ENCODE results near the gene EDRF1.
"Not testable (repeated sequence)": the region's sequence is repeated elsewhere in the genome, so short reads cannot be mapped to it uniquely, and the experiment has no call there.

The EDRF1 gene

DNA sequence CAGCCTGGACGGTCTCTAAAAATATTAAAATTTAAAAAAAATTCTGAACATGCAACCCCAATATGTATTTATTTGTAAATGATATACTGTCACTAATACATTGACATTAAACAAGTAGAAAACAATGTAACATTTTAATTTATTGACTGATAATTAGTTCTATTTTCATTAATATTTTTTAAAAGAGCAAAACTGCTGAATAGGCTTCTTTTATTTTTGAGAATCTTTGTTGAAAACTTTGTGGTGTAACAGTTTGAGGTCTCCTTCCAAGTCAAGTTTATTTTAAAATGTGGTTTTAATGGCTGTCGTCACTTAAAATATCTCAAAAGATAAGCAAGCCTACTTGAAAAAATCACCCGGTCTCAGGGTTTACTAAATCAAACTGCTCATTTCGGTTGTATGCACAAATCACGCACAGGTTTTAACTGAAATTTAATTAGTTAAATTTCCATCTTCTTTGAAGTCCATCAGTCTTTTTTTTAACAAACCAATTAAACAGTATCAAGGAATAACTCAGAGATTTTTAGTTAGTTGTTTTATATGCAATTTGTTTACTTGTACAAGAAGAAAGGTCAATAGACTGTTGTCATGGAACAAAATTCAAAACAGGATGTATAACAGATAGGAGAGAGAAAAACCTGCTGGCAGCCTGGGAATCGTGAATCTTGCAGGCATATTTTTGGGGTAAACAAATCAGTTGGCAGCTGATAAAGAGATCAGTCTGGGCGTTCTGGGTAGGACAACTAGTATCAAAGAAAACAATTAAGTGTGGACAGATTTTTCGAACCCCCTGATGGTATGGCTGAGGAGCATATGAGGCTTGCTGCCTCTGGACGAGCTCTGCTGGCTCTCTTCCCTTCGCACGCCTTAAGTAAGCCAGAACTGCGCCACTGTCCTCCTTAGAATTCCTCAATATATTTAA is 9.7 kb upstream of the EDRF1 start:
- no peak for DNase-seq (ENCODE audit: low spot score)

GRCh38 chr10:125711110-125711750 is 8.3 kb upstream of the EDRF1 start:
- no peak for DNase-seq (ENCODE audit: low spot score)

GRCh38 chr10:125714728-125715127 is 4.8 kb upstream of the EDRF1 start:
- not testable (repeated sequence) for DNase-seq (ENCODE audit: low spot score)

GRCh38 chr10:125720002-125720382 is 483 bp downstream of the EDRF1 start:
- DNase-seq (ENCODE audit: low spot score) = no peak

DNA sequence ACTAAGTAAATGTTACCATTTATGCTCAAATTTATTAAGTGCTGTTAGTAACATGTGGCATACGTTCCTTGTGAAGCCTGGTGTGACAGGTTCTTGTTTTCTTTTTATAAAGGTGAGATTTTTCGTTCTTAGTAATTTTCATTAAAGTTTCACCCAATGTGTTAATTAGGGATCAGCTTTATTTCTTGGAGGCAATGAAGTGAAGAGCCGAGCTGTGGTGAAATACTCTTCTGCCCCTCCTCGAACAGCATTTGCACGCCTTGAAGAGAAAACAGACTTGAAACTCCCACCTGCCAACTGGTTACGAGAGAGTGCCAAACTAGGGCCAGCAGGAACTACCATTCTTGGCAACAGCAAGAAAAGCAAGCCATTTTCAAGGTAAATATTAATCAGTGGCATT is 1.5 kb downstream of the EDRF1 start:
- no peak for DNase-seq (ENCODE audit: low spot score)

DNA sequence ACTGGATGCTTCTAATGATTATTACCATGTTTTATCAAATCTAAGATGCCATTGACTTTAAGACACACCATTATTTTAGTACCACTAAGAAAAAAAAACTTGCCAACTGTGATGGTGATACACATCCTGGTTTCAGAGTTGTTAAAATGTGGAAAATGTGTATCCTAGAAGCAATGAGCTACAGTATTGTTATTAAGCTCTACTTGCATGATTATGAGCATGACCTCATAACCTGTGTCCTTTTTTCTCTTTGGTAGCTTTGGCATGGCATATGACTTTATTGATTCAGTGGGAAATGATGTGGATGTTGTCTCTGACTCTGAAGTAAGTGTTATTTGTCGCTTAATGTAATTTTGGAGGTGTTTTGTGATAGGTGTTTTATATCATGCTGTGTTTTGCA is 3.3 kb downstream of the EDRF1 start:
- DNase-seq (ENCODE audit: low spot score) = no peak

GRCh38 chr10:125726914-125727313 is 7.4 kb downstream of the EDRF1 start:
- no peak for DNase-seq (ENCODE audit: low spot score)

- no peak for DNase-seq (ENCODE audit: low spot score)
Measured at GRCh38 chr10:125727436-125727835, 7.9 kb downstream of the EDRF1 start.

- DNase-seq (ENCODE audit: low spot score) = no peak
Measured at GRCh38 chr10:125734148-125734547, 14.6 kb downstream of the EDRF1 start.

GRCh38 chr10:125734823-125735222 is 15.3 kb downstream of the EDRF1 start:
- DNase-seq (ENCODE audit: low spot score) = no peak

DNA sequence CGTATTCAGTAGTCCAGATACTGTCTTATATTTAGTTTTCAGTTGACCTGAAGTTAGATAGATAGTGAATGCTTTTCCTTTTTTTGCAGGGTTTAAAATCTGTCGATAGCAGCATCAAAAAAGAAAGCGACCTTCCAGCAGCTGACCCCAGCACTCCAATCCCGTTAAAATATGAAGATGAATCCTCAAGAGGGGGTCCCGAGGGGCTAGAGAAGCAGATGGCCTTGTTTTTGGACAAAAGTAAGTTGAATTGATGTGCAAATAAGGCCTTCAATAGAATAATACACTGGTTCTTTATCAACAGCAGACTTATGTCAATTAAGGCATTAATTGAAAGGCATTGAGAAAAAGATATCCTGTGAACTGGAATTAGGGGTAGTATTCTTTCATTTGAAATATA is 18.7 kb downstream of the EDRF1 start:
- no peak for DNase-seq (ENCODE audit: low spot score)

DNA sequence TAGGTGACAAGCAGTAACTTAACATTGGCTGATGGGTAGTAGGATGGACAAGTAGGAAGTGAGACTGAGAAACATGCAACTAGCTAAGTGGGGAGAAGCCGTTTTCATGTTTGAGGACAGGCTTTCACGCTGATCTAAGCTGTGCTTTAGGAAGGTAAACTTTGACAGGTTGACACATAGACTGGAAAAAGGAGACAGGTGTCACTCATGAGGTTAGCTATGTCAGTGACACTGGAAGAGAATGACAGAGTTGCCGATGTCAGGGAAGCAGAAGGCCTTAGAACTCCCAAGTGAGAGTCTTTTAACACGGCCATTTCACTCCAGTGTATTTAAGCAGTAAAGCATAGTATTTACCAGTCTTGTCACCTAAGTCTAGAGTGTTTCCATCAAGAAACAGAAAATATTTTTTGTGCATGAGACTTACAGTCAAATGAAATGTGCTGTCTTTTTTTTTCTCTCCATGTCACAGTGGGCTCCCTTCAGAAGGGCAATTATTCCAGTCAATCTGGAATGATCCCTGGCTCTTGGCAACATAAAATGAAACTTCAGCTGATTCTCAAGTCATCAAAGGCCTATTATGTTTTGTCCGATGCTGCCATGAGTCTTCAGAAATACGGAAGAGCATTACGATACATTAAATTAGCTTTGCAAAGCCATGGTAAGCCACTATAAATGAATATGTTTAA is 20.6 kb downstream of the EDRF1 start:
- no peak for DNase-seq (ENCODE audit: low spot score)

DNA sequence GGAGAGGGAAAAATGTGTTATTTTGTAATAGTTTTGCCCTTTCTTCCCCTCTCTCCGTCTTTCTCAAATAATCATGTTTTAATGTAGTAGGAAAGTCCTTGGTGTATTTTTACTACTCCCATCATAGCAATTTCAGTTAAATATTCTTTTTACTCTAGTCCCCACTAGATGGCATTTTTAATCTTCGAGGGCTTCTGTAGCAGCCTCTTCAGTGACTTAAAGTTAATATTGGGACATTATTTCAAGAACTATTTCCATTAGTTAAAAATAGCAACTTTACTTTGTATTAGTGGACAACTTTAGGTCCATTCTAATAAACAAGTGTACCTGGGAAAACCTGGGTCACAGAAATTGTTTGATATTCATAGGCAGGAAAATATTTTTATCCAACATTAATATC is 23.0 kb downstream of the EDRF1 start:
- no peak for DNase-seq (ENCODE audit: low spot score)

- DNase-seq (ENCODE audit: low spot score) = no peak
Measured at GRCh38 chr10:125744909-125745308, 25.4 kb downstream of the EDRF1 start.

DNA sequence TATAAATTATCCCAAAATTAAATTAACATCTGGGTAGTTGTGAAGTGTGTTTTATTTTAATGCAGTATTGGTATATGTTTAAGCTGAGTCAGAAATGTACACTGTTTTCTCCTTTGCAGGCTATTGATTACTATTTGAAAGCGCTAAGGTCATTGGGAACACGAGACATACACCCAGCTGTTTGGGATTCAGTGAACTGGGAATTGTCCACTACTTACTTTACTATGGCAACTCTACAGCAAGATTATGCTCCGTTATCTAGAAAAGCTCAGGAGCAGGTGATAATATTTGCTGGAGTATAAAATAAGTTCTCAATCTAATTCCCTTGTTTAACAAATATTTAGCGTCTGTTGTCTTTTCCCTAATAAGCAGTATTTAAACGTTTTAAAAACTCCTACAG is 27.9 kb downstream of the EDRF1 start:
- DNase-seq (ENCODE audit: low spot score) = no peak

DNA sequence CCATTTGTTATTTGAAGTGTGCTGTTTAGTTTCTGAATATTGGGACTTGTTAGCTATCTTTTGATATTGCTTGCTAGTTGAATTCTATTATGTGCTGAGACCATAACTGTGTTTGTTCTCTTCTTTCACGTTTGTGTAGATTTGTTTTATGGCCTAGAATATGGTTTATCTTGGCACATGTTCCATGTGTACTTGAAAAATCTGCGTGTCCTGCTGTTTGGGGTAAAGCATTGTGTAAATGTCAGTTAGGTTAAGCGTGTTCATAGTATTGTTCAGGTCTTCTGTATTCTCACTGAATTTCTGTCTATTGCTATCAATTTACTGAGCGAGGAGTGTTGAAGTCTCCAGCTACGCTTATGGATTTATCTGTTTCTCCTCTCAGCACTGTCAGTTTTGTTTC is 36.7 kb downstream of the EDRF1 start:
- DNase-seq (ENCODE audit: low spot score) = no peak

GRCh38 chr10:125756853-125757487 is 37.5 kb downstream of the EDRF1 start:
- no peak for DNase-seq (ENCODE audit: low spot score)

DNA sequence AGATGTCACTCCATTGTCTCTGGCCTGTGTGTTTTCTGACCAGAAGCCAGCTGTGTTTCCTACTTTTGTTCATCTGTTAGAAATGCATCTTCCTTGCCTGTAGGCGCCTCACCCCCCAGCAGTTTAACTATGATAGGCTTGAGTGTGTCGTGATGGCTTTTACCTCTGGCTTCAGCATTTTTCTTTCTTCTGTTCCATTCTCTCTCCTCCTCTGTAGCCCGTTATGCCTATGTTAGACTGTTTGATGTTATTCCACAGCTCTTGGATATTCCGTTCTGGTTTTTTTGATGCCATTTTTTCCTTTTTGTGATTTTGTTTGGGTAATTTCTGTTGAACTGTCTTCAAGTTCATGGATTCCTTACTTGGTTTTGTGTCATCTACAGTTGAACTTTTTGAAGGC is 38.2 kb downstream of the EDRF1 start:
- DNase-seq (ENCODE audit: low spot score) = no peak

GRCh38 chr10:125761961-125762360 is 42.5 kb downstream of the EDRF1 start:
- DNase-seq (ENCODE audit: low spot score) = no peak

GRCh38 chr10:125762692-125763648 is 43.5 kb downstream of the EDRF1 start:
- DNase-seq (ENCODE audit: low spot score) = no peak

GRCh38 chr10:125765835-125766234 is 46.3 kb downstream of the EDRF1 start:
- DNase-seq (ENCODE audit: low spot score) = no peak
